Esophagus mucosa (tissue), 1 donor: ENCODE measurements around the gene CCNL1. TPM values are rescaled to one million over a fixed set of nuclear protein-coding genes. Genes with fewer than 3 reads are reported as not detected.

ENCODE experiments used
- ATAC-seq: fragments of 200-7000 bp; cut with Tn5 transposase; one replicate; pipeline ENCODE4 v1.9.1; 2020
- total RNA-seq: library from RNA; stranded (reverse); gene quantifications from one replicate; pipeline ENCODE4 v1.2.4, GENCODE V29; 2023
- donor health status: DM: yes; HTN: yes; CAD: no.

The CCNL1 gene
- total RNA-seq, 1 donor from 2014 or later = 59.5 TPM

DNA sequence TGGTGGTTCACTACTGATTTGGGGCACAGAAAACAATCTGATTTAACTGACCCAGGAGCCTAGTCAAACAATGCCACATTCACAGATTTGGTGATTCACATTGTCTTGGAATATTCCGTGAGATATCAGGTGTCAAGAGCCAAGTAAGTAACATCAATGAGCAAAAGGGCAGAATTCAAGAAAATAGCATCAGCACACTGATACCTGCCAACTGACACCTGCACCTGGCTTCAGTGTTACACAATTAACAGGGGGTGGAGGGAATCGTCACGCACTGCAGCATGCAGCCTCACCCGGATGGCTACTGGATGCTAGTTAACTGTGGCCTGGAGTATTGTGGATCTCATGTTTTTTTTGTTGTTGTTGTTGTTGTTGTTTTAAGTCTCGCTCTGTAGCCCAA lies 17.6 kb downstream of the CCNL1 start:
- no peak for ATAC-seq

DNA sequence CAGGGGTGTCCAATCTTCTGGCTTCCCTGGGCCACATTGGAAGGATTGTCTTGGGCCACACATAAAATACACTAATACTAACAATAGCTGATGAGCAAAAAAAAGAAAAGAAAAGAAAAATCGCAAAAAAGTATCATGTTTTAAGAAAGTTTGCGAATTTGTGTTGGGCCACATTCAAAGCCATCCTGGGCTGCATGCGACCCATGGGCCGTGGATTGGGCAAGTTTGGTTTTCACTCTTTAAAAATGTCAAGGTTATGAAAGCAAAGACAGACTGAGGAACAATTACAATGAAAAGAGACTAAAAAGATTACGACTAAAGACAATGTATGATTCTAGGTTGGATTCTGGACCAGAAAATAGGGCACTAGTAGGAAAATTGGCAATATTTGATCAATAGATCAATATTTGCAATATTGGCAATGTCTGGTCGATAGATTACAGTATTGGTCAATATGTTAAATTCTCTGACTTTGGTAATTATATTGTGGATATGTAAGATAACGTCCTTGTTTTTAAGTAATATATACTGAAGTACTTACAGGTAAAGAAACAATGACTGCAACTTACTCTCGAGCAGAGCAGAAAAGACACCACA lies 19.9 kb downstream of the CCNL1 start:
- no peak for ATAC-seq

- peak; percentile 73 for ATAC-seq
Observed at GRCh38 chr3:157136647-157137387, 23.1 kb downstream of the CCNL1 start.

DNA sequence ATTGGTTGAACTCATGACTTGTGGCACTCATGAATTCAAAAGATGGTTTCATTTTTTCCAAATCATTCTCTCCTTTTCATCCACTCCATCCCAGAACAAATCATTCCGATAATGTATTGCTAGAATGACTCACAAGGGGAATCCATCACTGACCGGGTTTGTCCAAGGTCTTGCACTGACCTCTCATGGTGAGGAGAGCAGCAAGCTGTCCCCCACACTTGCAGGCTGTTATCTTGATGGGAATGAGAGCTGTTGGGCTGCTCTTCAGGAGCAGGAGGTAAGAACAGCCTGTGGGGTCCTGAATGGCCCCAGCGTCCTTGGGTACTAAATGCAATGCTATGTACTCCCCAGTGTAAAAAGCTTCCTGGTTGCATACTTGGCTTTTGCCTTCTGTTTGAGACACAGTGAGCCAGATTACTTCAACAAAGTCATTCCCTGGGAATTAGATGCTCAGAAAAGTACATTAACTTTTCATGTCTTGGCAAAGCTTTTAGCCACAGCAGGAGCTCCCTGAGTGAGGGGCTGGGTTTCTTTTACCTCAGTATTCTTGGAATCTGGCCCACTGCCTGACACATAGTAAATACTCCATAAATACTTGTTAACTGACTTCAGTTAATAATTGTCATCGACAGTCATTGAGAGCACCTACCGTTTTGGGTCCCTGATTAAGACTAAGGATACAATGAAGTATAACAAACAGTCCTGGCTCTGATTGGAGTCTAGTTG lies 24.1 kb downstream of the CCNL1 start:
- ATAC-seq = no peak

- no peak for ATAC-seq
Observed at GRCh38 chr3:157134620-157135191, 25.2 kb downstream of the CCNL1 start.

DNA sequence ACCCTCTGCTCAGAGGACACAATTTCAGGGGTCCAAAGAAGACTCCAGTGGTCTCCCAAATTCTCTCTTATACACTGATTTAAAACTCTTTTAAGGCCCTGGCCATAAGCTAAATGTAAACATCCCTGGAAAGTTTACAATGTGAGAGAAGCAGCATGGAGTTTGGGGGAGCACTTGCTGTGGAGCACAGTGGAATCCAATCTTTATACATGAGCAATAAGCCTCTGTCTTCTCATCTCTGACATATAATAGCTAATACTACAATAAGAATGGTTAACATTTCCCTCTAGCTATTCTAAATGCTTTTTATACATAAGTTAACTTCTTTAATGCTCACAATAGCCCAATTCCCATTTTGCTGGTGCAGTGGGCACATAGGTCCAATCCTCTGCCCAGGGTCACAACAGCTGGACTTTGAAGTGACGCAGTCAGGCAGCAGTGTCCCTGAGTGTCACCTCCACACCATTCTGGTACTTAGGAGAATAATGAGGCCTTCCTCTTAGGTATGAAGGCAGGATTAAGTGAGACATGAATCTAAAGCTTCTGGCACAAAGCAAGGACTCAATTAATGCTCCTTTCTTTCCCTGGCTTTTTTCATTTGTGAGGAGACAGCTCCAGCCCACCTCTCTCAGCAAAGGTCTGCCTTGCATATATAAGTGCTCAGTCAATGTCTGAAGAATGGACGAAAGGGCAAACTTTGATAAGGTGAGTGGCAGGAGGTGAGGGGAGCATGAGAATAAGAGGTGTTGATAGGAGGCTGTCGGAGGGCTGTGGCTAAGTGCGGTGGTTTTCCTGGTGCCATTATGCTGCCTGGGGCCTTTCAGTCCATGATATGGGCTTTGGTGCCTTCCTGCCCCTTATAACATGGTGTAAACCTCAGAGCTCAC lies 26.3 kb downstream of the CCNL1 start:
- no peak for ATAC-seq

DNA sequence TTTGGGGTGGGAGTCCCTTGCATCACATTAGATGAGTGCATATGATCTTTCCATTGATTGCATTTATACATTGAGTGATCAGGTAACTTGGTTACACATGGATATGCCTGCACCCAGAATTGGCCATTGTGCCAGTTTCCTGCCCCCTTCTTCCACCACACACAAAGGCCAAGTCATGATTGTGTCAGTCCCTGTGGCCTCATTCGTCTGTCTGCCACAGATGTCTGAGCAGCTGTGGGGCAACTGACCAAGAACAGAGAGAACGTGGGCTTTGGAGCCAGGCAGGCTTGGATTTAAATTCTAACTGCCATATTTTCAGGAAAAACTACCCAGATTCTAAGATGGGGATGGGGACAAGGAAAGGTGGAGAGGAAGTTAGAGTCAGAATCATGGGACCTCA lies 27.0 kb downstream of the CCNL1 start:
- ATAC-seq = no peak

DNA sequence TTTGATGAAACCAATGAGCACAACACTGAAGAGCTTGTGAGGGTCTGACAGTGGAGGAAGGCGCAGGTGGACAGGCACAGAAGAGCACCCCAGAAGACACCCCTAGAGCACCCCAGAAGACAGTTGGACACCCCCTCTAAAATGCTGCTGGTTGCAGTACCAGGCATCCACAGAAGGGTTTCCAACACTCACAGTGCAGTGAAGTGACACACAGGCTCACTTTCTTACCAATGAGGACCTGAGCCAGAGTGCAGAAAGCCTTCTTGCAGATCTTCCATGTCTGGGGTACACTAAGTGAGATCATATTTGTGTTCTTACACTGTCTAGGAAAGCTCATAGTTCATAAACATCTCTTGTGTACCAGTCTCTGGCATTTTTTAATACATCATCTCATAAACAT lies 27.6 kb downstream of the CCNL1 start:
- no peak for ATAC-seq

DNA sequence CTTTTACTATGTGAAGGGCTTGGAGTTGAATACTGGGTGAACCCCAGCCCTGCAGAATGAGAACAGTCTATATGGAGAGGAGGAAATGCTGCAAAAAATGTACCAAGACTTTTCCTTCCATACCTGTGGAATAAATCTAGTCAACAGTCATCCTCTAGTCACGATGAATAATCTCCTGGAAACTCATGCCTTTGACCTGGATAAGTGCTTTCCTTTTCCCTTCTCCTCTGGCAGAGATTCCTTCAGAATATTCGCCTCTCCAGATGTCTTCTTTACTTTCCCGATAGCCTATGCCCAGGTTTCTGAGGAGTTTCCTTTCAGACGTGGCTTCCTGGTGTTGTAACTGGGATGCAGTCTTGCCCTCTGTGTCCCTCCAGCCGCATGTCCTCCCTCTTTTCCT lies 28.1 kb downstream of the CCNL1 start:
- no peak for ATAC-seq

GRCh38 chr3:157130467-157131251 lies 29.3 kb downstream of the CCNL1 start:
- peak; percentile 48 for ATAC-seq

DNA sequence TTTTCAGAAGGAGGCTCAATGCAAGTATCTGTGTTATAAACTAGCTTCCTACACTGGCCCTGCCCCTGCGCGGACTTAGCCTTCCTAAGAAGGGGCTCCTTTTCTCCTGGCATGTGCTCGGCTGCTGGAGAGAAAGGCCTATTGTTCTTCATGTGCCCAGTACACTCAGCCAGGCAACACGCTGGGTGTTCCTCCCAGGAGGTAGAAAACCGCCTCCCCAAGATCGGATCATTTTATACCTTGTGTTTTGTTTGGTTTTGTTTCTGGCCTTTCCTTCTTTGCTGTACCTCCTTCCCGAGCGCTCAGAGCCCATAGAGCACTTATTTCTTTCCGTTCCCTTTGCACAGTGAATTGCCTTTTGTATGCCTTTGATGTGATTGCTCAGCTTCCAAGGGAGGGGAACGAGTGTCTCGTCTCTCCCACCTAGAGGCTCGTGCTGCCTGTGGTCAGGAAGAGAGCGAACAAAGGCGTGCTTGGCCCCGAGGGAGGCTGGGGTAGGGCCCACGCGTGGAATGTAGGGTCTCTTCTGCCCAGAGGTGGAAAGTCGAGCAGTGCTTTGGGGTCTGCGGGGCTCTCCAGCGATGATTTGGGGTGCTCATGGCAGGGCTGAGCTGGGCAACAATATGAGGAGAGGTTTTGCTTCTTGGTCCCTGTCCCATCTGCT lies 30.0 kb downstream of the CCNL1 start:
- peak; percentile 14 for ATAC-seq

DNA sequence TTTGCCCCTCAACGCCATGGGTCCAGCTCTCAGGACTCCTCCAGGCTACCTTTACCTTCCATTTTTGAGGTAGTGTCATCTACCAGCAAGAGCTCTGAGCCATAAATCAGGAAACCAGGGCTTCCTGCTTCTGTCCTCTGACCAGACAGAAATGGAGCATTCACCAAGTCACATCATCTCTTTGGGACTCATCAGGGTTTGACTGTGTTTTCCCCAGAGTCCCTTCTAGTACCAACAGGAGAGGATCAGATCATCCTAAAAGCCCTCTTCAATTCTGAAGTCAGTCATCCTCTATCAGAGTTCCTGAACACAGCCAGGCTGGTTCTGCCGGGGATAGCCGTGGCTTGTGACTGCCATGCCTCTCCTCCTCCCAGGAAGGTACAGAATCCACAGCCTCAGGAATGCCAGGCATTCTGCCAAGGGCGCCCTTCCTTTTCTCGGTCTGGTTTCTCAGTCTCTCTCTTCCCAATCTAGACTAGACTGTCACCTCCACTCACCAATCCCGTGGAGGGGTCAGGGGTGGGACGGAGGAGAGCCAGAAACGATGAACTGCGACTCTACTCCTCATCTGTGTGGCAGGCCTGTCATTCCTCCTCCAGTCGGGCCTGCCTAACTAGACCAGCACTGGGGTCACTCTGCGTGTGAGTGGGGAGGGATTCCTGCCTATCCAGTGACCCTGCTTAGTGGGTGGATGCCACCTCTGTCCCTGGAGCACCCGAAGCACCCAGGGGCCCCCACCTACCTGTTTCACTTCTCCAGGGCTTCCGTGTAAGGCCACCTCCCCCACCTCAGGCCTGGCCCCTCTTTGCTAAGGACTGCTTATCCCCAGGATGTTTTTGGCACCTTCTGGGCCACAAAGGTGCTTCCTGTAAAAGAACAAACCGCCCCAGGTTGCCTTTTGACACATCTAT lies 30.9 kb downstream of the CCNL1 start:
- peak; percentile 5 for ATAC-seq

- ATAC-seq = peak; percentile 13
Observed at GRCh38 chr3:157127831-157128767, 31.8 kb downstream of the CCNL1 start.

DNA sequence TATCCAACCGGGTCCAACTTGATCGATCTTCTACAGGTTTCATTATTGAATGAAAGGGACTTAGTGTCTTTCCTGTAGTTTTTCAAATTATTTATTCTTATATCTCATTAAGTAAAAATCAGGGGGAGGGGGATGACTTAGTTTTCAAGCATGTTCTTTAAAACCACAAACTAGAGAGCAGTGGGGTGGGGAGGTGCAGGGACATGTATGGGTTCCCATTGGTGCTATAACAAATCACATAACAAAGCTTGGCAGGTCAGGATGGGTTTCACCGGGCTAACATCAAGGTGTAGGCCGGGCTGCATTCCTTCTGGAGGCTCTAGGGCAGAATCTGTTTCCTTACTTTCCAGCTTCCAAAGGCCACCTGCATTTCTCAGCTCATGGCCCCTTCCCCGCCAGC lies 32.7 kb downstream of the CCNL1 start:
- no peak for ATAC-seq

DNA sequence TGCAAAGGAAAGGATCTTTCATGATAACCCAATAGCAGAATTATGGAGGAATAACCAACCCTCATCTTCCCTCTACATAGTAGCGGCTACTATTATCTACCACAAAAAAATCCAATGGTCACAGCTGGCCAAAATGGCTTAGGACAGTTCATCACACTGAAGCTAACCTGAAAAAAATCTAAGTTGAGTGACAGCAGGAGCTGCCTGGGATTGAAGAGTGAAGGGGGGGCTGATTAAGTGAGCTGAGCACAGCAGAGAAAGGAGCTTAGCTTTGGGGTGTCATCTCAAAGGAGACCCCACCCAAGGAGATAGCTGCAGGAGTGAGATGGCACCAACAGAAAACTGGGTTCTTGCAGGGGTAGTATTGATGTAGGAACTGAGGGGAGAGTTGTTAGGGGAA lies 33.6 kb downstream of the CCNL1 start:
- no peak for ATAC-seq

DNA sequence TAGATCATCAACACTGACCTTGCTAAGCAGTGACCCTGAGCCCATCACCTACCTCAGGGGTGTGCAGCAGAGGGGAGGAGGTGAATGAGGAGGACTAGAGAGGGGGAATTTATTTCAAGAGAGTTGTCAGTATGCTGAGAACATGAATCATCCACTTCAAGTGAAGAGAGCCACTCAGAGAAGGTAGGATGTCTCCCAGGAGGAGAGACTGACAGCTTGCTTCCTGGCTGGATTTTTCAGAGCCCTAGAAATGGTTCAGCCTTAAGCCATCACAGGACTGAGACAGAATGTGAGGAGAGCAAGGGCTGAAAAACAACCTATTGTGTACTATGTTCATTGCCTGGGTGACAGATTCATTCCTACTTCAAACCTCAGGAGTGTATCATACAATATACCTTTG lies 34.8 kb downstream of the CCNL1 start:
- no peak for ATAC-seq

DNA sequence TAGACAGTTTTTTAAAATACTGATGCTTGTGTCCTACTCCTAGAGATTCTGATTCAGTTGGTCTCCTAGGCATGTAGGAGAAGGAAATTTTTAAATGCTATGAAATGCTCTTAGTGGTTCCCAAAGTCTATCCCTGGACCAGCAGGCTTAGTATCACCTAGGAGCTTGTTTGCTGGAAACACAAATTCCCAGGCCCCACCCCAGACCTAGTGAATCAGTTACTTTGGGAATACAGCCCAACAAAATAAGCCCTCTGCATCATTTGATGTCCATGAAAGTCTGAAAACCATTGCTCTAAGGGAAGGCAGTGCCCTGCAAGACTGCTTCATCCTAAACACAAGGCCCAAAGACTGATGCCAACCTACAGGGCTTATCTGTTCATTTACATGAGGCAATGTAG lies 36.3 kb downstream of the CCNL1 start:
- ATAC-seq = no peak

- ATAC-seq = no peak
Observed at GRCh38 chr3:157122832-157123427, 37.0 kb downstream of the CCNL1 start.
